Common myeloid progenitor, CD34-positive (primary cell): ENCODE measurements around the gene EPB41.

Experiments
- CTCF ChIA-PET: fragments of 350-600 bp; sonication (Branson Sonifier 250); formaldehyde crosslinking; loops from one replicate; lab custom pipeline; 2021; ENCODE audit warnings: antibody characterized with exemption; lab: Charles Lee
- POLR2A ChIA-PET: fragments of 350-600 bp; sonication (Branson Sonifier 250); formaldehyde crosslinking; loops from one replicate; lab custom pipeline; 2021; ENCODE audit warnings: antibody characterized with exemption; lab: Charles Lee
- DNase-seq, 3 donors: peaks; one replicate each; pipeline versions ENCODE4 v3.0.0 to v3.0.0-alpha.2; 2013
- H3K27ac ChIP-seq, 2 experiments: 1 replicate in 1 of 2; 2 replicates in 1 of 2; pipeline ENCODE4 v1.7.0; 2013; ENCODE audit warnings: inconsistent platforms in 2 of 2, low read length in 2 of 2, mild to moderate bottlenecking in 2 of 2, low read depth in 1 of 2, moderate library complexity in 1 of 2; ENCODE audit not compliant: severe bottlenecking in 2 of 2, insufficient read depth in 1 of 2, poor library complexity in 1 of 2
- H3K27me3 ChIP-seq, 5 experiments: replicated peaks in 2 of 5; 1 replicate in 3 of 5; 2 replicates in 2 of 5; pipeline versions ENCODE4 v1.6.1 to v1.7.0; 2013; ENCODE audit warnings: low read length in 4 of 5, mild to moderate bottlenecking in 2 of 5, moderate library complexity in 2 of 5, inconsistent platforms in 1 of 5; ENCODE audit not compliant: insufficient read depth in 5 of 5, control insufficient read depth in 4 of 5
- H3K36me3 ChIP-seq, 4 experiments: 1 replicate in 2 of 4; 2 replicates in 2 of 4; pipeline versions ENCODE4 v1.6.1 to v1.7.0; 2013; ENCODE audit warnings: low read length in 3 of 4, control low read depth in 1 of 4, mild to moderate bottlenecking in 1 of 4; ENCODE audit not compliant: control insufficient read depth in 4 of 4, insufficient read depth in 4 of 4
- H3K4me1 ChIP-seq, 4 experiments: 1 replicate in 3 of 4; 2 replicates in 1 of 4; pipeline versions ENCODE4 v1.6.1 to v1.7.1; 2013; ENCODE audit warnings: low read length in 3 of 4, mild to moderate bottlenecking in 3 of 4, control low read depth in 1 of 4, inconsistent platforms in 1 of 4, moderate library complexity in 1 of 4; ENCODE audit not compliant: control insufficient read depth in 4 of 4, insufficient read depth in 4 of 4; ENCODE audit errors: control extremely low read depth in 1 of 4
- H3K4me3 ChIP-seq, 7 experiments: 1 replicate in 4 of 7; 2 replicates in 3 of 7; pipeline versions ENCODE4 v1.5.1 to v1.7.0; 2013; ENCODE audit warnings: mild to moderate bottlenecking in 7 of 7, low read length in 6 of 7, moderate library complexity in 6 of 7, inconsistent platforms in 2 of 7, low read depth in 2 of 7, control low read depth in 1 of 7; ENCODE audit not compliant: insufficient read depth in 4 of 7, control insufficient read depth in 1 of 7; ENCODE audit errors: extremely low read depth in 1 of 7
- H3K9me3 ChIP-seq, 5 experiments: 1 replicate in 4 of 5; 2 replicates in 1 of 5; pipeline versions ENCODE4 v1.6.1 to v1.7.1; 2013; ENCODE audit warnings: low read length in 4 of 5, mild to moderate bottlenecking in 2 of 5, inconsistent platforms in 1 of 5, low read depth in 1 of 5, moderate library complexity in 1 of 5; ENCODE audit not compliant: control insufficient read depth in 4 of 5, insufficient read depth in 2 of 5; ENCODE audit errors: control extremely low read depth in 1 of 5
- WGBS: methylation state at CpG from one replicate; pipeline ENCODE4 v1.1.5; 2013; ENCODE audit not compliant: insufficient coverage; 5-methylcytosine and 5-hydroxymethylcytosine counted together

EPB41 gene

DNA sequence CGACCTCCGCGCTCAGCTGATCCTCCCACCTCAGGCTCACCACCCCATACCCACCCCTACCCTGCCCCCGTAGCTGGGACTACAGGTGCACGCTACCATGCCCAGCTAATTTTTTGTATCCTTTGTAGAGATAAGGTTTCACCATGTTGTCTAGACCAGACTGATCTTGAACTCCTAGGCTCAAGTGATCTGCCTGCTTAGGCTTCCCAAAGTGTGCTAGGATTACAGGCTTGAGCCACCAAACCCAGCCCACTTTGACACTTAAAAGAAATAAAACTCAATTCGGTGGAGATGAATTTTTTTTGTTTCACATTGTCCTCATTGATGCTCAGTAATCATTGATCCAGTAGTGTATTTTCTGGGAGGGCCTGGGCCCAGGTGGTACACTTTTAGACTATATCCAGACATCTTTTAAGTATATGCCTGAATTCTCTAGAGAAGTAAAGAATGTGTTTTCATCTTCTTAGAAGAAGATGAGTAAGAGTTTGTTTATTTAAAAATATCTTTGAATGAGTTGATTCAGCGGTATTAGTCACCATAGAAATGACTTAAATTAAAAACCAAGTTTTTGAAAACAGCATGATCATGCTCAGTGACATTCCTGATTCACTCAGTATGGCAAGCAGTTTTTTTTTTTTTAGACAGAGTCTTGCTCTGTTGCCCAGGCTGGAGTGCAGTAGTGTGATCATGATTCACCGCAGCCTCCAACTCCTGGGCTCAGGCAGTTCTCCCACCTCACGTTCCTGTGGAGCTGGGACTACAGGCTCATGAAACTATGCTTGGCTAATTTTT is 57.8 kb downstream of the EPB41 start:
- POLR2A ChIA-PET, result no interaction called here
- no peaks in the 10 kb centered on the region for H3K27me3 ChIP-seq
- no peaks in the 10 kb centered on the region for H3K9me3 ChIP-seq
- no peak overlapping the region for H3K4me3 ChIP-seq
- CTCF ChIA-PET, result interaction anchor here (0.7 to 1.4 kb wide), 2 partner anchors 9 to 62 kb away, joined by 3 to 4 read pairs; no protein-coding TSS in a partner anchor
- DNase-seq, result no peak
- peaks cover 0 to 4% (median 1%) of the 10 kb centered on the region in 4 experiments for H3K36me3 ChIP-seq
- peaks cover 0 to 8% (median 0%) of the 10 kb centered on the region in 4 experiments for H3K4me1 ChIP-seq
- 89% methylated on average over 2 of the region's 9 CpGs for WGBS
- H3K27ac ChIP-seq, result no peak overlapping the region

- no peak for DNase-seq
- H3K36me3 ChIP-seq, result peaks cover 0 to 4% (median under 1%) of the 10 kb centered on the region in 4 experiments
- no peak overlapping the region for H3K27ac ChIP-seq
- ChIA-PET POLR2A (no interaction called here), CTCF (interaction anchor here (0.6 to 1.4 kb wide), 4 partner anchors 38 to 60 kb away, joined by 3 to 4 read pairs (median 3); no protein-coding TSS in a partner anchor)
- H3K27me3 ChIP-seq, result no peaks in the 10 kb centered on the region
- WGBS, result no CpG with 5 or more reads among the region's 3 CpGs
- no peak overlapping the region for H3K4me3 ChIP-seq
- H3K9me3 ChIP-seq, result no peaks in the 10 kb centered on the region
- peaks cover 0 to 8% (median 0%) of the 10 kb centered on the region in 4 experiments for H3K4me1 ChIP-seq
Observed at GRCh38 chr1:28973596-28974421, 59.4 kb downstream of the EPB41 start.

DNA sequence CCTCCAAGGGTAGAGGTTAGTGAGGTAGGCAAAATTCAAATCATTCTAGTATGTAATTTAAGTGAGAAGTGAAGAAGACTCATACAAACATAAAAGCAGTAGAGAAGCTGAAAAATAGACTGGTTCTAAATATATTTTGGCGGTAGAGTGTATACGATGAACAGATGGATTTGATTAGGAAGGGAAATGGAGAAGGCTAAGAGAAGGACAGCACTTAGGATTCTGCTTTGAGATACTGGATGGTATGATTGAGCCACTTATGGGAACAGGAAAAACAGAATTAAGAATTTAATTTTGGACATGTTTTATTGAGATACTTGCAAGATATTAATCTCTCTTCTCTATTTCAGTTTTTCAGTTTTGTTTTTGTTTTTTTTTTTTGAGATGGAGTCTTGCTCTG is 60.1 kb downstream of the EPB41 start:
- no peak overlapping the region for H3K27ac ChIP-seq
- H3K9me3 ChIP-seq, result no peaks in the 10 kb centered on the region
- no peaks in the 10 kb centered on the region for H3K27me3 ChIP-seq
- POLR2A ChIA-PET, result no interaction called here
- H3K36me3 ChIP-seq, result peaks cover 0 to 4% (median 0%) of the 10 kb centered on the region in 4 experiments
- no peak overlapping the region for H3K4me3 ChIP-seq
- H3K4me1 ChIP-seq, result peaks cover 0 to 8% (median 0%) of the 10 kb centered on the region in 4 experiments
- CTCF ChIA-PET, result no interaction called here
- no peak for DNase-seq
- 94% methylated on average over 2 of the region's 2 CpGs for WGBS

DNA sequence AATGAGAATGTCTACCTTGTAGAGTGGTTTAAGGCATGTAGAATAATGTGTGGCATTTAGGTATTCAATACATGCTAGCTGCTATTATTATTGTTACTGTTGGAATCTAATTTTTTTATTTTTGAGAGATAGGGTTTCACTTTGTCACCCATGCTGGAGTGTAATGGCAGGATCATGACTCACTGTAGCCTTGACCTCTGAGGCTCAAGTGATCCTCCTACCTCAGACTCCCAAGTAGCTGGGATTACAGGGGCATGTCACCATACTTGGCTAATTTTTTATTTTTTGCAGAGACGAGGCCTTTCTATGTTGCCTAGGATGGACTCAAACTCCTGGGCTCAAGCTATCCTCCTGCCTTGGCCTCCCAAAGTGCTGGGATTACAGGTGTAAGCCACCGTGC is 61.9 kb downstream of the EPB41 start:
- Histone ChIP-seq H3K36me3 (peaks cover 0 to 4% (median 0%) of the 10 kb centered on the region in 4 experiments), H3K27ac (no peak overlapping the region), H3K4me1 (peaks cover 0 to 8% (median 0%) of the 10 kb centered on the region in 4 experiments), H3K9me3 (no peaks in the 10 kb centered on the region), H3K27me3 (no peaks in the 10 kb centered on the region), H3K4me3 (no peak overlapping the region)
- ChIA-PET POLR2A (interaction anchor here (0.6 kb wide), 1 partner anchor 14 kb away, joined by 4 read pairs; no protein-coding TSS in a partner anchor), CTCF (interaction anchor here (1.3 to 1.6 kb wide), 2 partner anchors 57 to 58 kb away, joined by 3 to 4 read pairs; no protein-coding TSS in a partner anchor)
- 94% methylated on average over 2 of the region's 2 CpGs for WGBS
- DNase-seq, result no peak

DNA sequence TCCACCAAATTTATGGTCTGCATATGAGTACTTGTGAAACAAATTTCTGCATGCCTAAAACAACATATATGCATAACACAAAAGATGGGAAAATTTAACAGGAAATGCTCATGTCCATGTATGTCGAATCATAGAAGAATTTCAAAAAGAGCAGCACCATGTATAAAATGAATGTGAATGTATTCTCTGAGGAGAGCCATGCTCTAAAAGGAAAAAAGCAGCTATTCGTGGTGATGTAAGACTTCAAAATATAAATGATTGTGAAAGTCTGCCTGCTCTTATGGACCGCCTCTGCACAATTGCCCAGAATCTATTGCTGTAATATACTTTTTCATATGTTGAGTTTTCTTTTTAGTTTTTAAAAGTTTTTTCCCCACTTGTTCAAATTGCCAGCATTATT is 66.8 kb downstream of the EPB41 start:
- peaks cover 0 to 5% (median 0%) of the 10 kb centered on the region in 4 experiments for H3K4me1 ChIP-seq
- peaks cover 0 to 15% (median 4%) of the 10 kb centered on the region in 5 experiments for H3K9me3 ChIP-seq
- POLR2A ChIA-PET, result interaction anchor here (0.5 kb wide), 1 partner anchor 333 kb away, joined by 5 read pairs; the partner anchor contains the start of gene RNU11
- no peak for DNase-seq
- no peak overlapping the region for H3K27ac ChIP-seq
- 100% methylated on average over 1 of the region's 3 CpGs for WGBS
- H3K36me3 ChIP-seq, result peaks cover 0 to 4% (median 1%) of the 10 kb centered on the region in 4 experiments
- CTCF ChIA-PET, result no interaction called here
- no peaks in the 10 kb centered on the region for H3K27me3 ChIP-seq
- H3K4me3 ChIP-seq, result no peak overlapping the region

DNA sequence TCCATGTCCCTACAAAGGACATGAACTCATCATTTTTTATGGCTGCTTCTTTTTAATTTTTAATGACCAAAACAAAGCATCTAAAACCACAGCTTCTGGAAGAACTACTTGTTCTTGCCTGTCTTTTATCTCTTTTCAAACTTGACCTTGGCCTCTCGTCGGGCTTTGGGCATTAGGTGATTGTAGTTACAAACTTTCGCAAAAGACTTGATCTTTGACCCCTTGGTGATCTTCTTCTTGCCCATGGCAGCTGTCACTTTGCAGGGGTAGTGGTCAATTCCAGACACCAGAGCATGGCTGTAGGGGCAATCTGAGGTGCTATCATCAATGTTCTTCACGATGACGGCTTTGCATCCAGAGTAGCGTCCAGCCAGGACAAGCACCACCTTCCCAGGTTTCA is 67.8 kb downstream of the EPB41 start:
- no peak for DNase-seq
- H3K4me1 ChIP-seq, result peaks cover 0 to 6% (median 0%) of the 10 kb centered on the region in 4 experiments
- CTCF ChIA-PET, result no interaction called here

More for the DNA sequence above, 67.8 kb downstream of the EPB41 start:
- no peak overlapping the region for H3K27ac ChIP-seq
- POLR2A ChIA-PET, result no interaction called here
- no peaks in the 10 kb centered on the region for H3K27me3 ChIP-seq
- 97% methylated on average over 6 of the region's 6 CpGs for WGBS
- H3K4me3 ChIP-seq, result no peak overlapping the region
- H3K36me3 ChIP-seq, result peaks cover 0 to 4% (median 2%) of the 10 kb centered on the region in 4 experiments
- peaks cover 0 to 15% (median 4%) of the 10 kb centered on the region in 5 experiments for H3K9me3 ChIP-seq
